ENCODE measurements around the gene FMN1. TPM values are rescaled to one million over a fixed set of nuclear protein-coding genes. Genes with fewer than 3 reads are reported as not detected.

FMN1 gene
- total RNA-seq, 1 donor from 2014 or later: 20.1 TPM

DNA sequence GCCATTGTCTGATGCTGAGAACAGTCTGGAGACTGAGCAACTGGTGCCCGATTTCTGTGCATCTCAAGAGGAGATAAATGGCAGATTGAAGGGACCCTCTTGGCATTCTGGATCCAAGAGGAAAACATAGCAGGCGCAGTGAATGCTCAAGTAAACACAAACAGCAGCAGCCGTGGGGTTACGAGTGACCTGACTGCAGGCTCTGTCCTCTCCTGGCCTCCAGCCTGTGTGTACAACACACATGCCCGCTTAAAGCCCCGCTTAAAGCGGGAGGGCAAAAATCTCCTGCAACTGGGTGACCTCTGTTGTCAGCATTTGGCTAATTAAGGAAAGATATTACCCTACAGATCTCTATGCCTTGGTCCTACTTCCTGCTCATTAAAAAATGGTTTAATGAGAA, 356.2 kb downstream of the FMN1 start:
- Histone ChIP-seq H3K4me3 (no peak overlapping the region), H3K27ac (no peak overlapping the region), H3K36me3 (no peaks in the 10 kb centered on the region), H3K4me1 (no peaks in the 10 kb centered on the region), H3K27me3 (no peaks in the 10 kb centered on the region), H3K9me3 (no peaks in the 10 kb centered on the region)
- intact Hi-C loops (cut with DNase I): no loop called here
- TF ChIP-seq CTCF (IDR thresholded peaks at IDR 0.05): no peak
- no peak for TF ChIP-seq POLR2A (IDR thresholded peaks at IDR 0.05)
- TF ChIP-seq POLR2AphosphoS5 (IDR thresholded peaks at IDR 0.05; ENCODE audit: insufficient read depth in 1 of 2, low read depth in 1 of 2): no peak
- DNase-seq (ENCODE audit: extremely low spot score in 2 of 2): no peak

DNA sequence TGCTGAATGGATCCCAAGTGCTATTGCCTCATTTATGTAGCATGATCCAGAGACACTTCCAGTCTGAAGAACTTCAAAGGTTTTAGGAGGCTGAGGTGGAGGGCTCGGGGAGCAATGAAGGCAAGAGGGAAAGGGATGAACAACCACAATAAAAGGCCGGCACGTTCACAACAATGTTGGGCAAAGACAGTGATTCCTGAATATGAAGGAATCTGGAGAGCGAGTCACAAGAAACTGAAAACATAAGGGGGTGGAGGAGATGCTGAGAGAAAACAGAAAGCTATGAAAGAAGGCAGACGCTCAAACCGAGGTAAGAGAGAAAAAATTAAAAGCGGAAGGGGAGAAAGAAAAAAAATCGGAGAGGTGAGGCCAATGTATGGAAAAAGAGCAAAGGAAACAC, 356.6 kb downstream of the FMN1 start:
- no peaks in the 10 kb centered on the region for H3K4me1 ChIP-seq
- H3K4me3 ChIP-seq: no peak overlapping the region
- intact Hi-C loops (cut with DNase I): no loop called here
- DNase-seq (ENCODE audit: extremely low spot score in 2 of 2): no peak
- no peak overlapping the region for H3K27ac ChIP-seq
- H3K27me3 ChIP-seq: no peaks in the 10 kb centered on the region
- TF ChIP-seq POLR2AphosphoS5 (IDR thresholded peaks at IDR 0.05; ENCODE audit: insufficient read depth in 1 of 2, low read depth in 1 of 2): no peak
- no peak for TF ChIP-seq CTCF (IDR thresholded peaks at IDR 0.05)
- TF ChIP-seq POLR2A (IDR thresholded peaks at IDR 0.05): no peak
- H3K36me3 ChIP-seq: no peaks in the 10 kb centered on the region
- no peaks in the 10 kb centered on the region for H3K9me3 ChIP-seq

DNA sequence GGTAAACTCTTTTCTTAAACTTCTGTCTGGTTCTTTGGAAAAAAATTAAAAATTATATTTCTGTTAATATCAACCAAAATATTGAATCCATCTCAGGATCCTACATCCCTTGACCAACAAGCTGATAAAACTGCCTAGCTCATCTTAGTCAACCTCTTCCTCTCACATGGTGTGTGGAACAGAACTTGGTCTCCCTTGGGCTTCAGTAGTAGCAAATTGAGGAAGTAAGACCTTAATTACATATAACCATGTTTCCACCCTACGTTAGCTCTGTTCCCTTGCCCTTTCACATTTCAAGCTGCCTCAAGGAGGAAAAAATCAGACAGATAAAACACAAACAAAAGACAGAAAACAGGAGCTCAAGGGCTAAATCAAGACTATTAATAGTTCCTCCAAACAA, 360.4 kb downstream of the FMN1 start:
- intact Hi-C loops (cut with DNase I): no loop called here
- H3K36me3 ChIP-seq: no peaks in the 10 kb centered on the region
- H3K9me3 ChIP-seq: no peaks in the 10 kb centered on the region
- no peak overlapping the region for H3K27ac ChIP-seq
- no peak overlapping the region for H3K4me3 ChIP-seq
- H3K4me1 ChIP-seq: no peaks in the 10 kb centered on the region
- no peaks in the 10 kb centered on the region for H3K27me3 ChIP-seq
- TF ChIP-seq CTCF (IDR thresholded peaks at IDR 0.05) (no peak), POLR2AphosphoS5 (IDR thresholded peaks at IDR 0.05; ENCODE audit: insufficient read depth in 1 of 2, low read depth in 1 of 2) (no peak), POLR2A (IDR thresholded peaks at IDR 0.05) (no peak)
- no peak for DNase-seq (ENCODE audit: extremely low spot score in 2 of 2)

DNA sequence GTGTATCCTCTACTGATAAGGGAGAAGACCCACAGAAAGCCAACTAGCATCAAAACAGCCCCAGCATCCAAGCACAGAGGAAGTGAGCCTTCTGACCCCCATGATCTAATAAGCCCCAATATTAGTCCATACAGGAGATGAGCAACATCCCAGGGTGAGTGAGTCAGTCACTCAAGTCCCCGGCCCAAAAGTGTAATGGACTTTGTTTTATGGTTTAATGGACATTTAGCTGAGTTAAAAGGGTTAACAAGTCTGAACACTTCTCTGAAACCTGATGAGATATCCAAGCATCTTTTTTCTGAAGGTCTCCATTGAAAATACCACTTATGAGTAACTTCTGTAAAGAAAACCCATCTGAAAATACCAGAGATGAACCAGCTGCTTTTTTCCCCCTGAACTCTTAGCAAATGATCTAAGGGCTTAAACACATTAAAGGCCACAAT, 361.1 kb downstream of the FMN1 start:
- no peak overlapping the region for H3K27ac ChIP-seq
- TF ChIP-seq CTCF (IDR thresholded peaks at IDR 0.05): no peak
- no peak for TF ChIP-seq POLR2AphosphoS5 (IDR thresholded peaks at IDR 0.05; ENCODE audit: insufficient read depth in 1 of 2, low read depth in 1 of 2)
- TF ChIP-seq POLR2A (IDR thresholded peaks at IDR 0.05): no peak
- H3K36me3 ChIP-seq: no peaks in the 10 kb centered on the region
- no peak overlapping the region for H3K4me3 ChIP-seq
- H3K27me3 ChIP-seq: no peaks in the 10 kb centered on the region
- H3K4me1 ChIP-seq: no peaks in the 10 kb centered on the region
- H3K9me3 ChIP-seq: no peaks in the 10 kb centered on the region
- DNase-seq (ENCODE audit: extremely low spot score in 2 of 2): no peak
- intact Hi-C loops (cut with DNase I): no loop called here

- H3K4me3 ChIP-seq: no peak overlapping the region
- H3K9me3 ChIP-seq: no peaks in the 10 kb centered on the region
- TF ChIP-seq POLR2A (IDR thresholded peaks at IDR 0.05) (no peak), POLR2AphosphoS5 (IDR thresholded peaks at IDR 0.05; ENCODE audit: insufficient read depth in 1 of 2, low read depth in 1 of 2) (no peak), CTCF (IDR thresholded peaks at IDR 0.05) (no peak)
- DNase-seq (ENCODE audit: extremely low spot score in 2 of 2): no peak
- H3K27ac ChIP-seq: no peak overlapping the region
- no peaks in the 10 kb centered on the region for H3K4me1 ChIP-seq
- intact Hi-C loops (cut with DNase I): no loop called here
- no peaks in the 10 kb centered on the region for H3K36me3 ChIP-seq
- no peaks in the 10 kb centered on the region for H3K27me3 ChIP-seq
Measured at GRCh38 chr15:32831485-32831884, 363.0 kb downstream of the FMN1 start.

All from vagina (tissue), 2 donors.